HG03342 (cell line): Measurements from ENCODE around the gene KRT23.

ENCODE experiments used
- ATAC-seq: cut with Tn5 transposase; IDR thresholded peaks from one replicate; pipeline ENCODE4 v1.9.1; 2021; ENCODE audit warnings: mild to moderate bottlenecking, moderate library complexity; ENCODE audit not compliant: unreplicated experiment

The KRT23 gene

GRCh38 chr17:40873255-40873654, 64.2 kb downstream of the KRT23 start:
- no peak for ATAC-seq
